ENCODE data around the gene GSTT2B. TPM values are rescaled to one million over a fixed set of nuclear protein-coding genes. Genes with fewer than 3 reads are reported as not detected.

Gene GSTT2B
- total and polyA plus RNA-seq, 2 of the 8 experiments (the other 6 are each of a cell fraction or from before 2014, with no cell fraction given), result 6.3 to 13.3 TPM

GRCh38 chr22:24008022-24008283 is 47.0 kb upstream of the GSTT2B start:
- H2BK20ac ChIP-seq (ENCODE audit: low read length), result peak overlapping the region; percentile 73; the same call in 1 of the 2 replicates

More at GRCh38 chr22:24008022-24008283, 47.0 kb upstream of the GSTT2B start:
- Histone ChIP-seq H4K8ac (ENCODE audit: extremely low read depth, insufficient read depth, low read length) (no peak overlapping the region), H3K14ac (ENCODE audit: insufficient read length) (no peak overlapping the region), H3K36me3 (ENCODE audit: control insufficient read depth in 2 of 4, insufficient read depth in 4 of 4, low read length in 3 of 4) (no peaks in the 10 kb centered on the region), H3K9ac (replicated peaks in 1 of 4; ENCODE audit: extremely low read depth in 1 of 4, low read depth in 3 of 4, low read length in 3 of 4) (no peak overlapping the region), H2BK12ac (ENCODE audit: low read depth, low read length) (no peak overlapping the region), H4K20me1 (replicated peaks in 1 of 2; ENCODE audit: control insufficient read depth in 1 of 2, insufficient read depth in 2 of 2, low read length in 2 of 2) (no peaks in the 10 kb centered on the region), H3K4ac (replicated peaks; ENCODE audit: insufficient read length, low read depth, low read length) (no peak overlapping the region), H2BK5ac (ENCODE audit: low read depth, low read length) (peak overlapping the region; percentile 8; the same call in 1 of the 2 replicates), H3K23me2 (ENCODE audit: low read depth, low read length) (peaks cover 6% of the 10 kb centered on the region; the same call in 1 of the 2 replicates), H3K23ac (ENCODE audit: insufficient read length) (no peak overlapping the region), H2AK5ac (ENCODE audit: low read depth, low read length) (no peak overlapping the region), H3K18ac (ENCODE audit: extremely low read depth, low read length) (0 out of 2 replicates have a peak overlapping the region, but pooled peaks have one; percentile 13), H3K27ac (ENCODE audit: low read depth, low read length) (no peak overlapping the region), H2BK120ac (replicated peaks; ENCODE audit: low read depth, low read length) (no peak overlapping the region), H3K4me3 (ENCODE audit: extremely low read depth in 1 of 4, insufficient read depth in 2 of 4, low read depth in 3 of 4, low read length in 4 of 4) (no peak overlapping the region), H3K79me1 (ENCODE audit: low read depth, low read length) (peaks cover 4% of the 10 kb centered on the region; the same call in 1 of the 2 replicates), H4K91ac (replicated peaks; ENCODE audit: insufficient read length, low read length) (no peak overlapping the region), H3K27me3 (replicated peaks in 1 of 4; ENCODE audit: control insufficient read depth in 3 of 4, extremely low read depth in 1 of 4, insufficient read depth in 3 of 4, low read length in 3 of 4) (no peaks in the 10 kb centered on the region; a peak in 2 of 7 replicates), H3K4me2 (ENCODE audit: insufficient read depth in 1 of 2, low read depth in 2 of 2, low read length in 2 of 2) (no peak overlapping the region), H3K79me2 (ENCODE audit: control insufficient read depth in 1 of 2, insufficient read depth in 2 of 2, low read length in 2 of 2) (peaks cover 0 to 12% of the 10 kb centered on the region in 2 experiments; a peak in 2 of 4 replicates), H2AFZ (ENCODE audit: low read length) (no peak overlapping the region), H3K9me3 (ENCODE audit: insufficient read depth in 2 of 2, low read depth in 1 of 2, low read length in 1 of 2) (no peaks in the 10 kb centered on the region), H2BK15ac (ENCODE audit: low read length) (no peak overlapping the region), H4K5ac (ENCODE audit: insufficient read length, low read depth, low read length) (no peak overlapping the region), H3K4me1 (replicated peaks in 1 of 4; ENCODE audit: control insufficient read depth in 3 of 4, insufficient read depth in 4 of 4, low read length in 3 of 4) (peaks cover 0 to 3% (median 2%) of the 10 kb centered on the region in 4 experiments; a peak in 4 of 7 replicates), H3K56ac (replicated peaks; ENCODE audit: insufficient read length, low read depth, low read length) (no peak overlapping the region)
- no peak for DNase-seq (ENCODE audit: low read depth in 1 of 2, low spot score in 2 of 2)
- 80% methylated on average over 1 of the region's 1 CpG; no CpG with 5 or more reads in 1 of the 2 experiments for WGBS, 2 experiments (ENCODE audit: extremely low coverage in 1 of 2, insufficient coverage in 1 of 2, insufficient read length in 1 of 2, insufficient replicate concordance in 2 of 2, low coverage in 1 of 2, low lambda C conversion rate in 2 of 2, missing lambda C conversion rate in 1 of 2)
- ChIA-PET CTCF (ENCODE audit: partially characterized antibody) (interaction anchor here (0.7 to 1.5 kb wide), 3 partner anchors 149 to 494 kb away, joined by 3 to 4 read pairs (median 3); no protein-coding TSS in a partner anchor), POLR2A (ENCODE audit: partially characterized antibody) (no interaction called here)
- TF ChIP-seq EP300 (IDR thresholded peaks at IDR 0.05; ENCODE audit: borderline replicate concordance in 1 of 2, low read depth in 2 of 2, low read length in 2 of 2) (no peak), TCF12 (IDR thresholded peaks at IDR 0.05; ENCODE audit: low read depth, low read length) (no peak), RNF2 (IDR thresholded peaks at IDR 0.05; ENCODE audit: borderline replicate concordance, low read depth, low read length, missing control alignments, poor library complexity, severe bottlenecking) (no peak), CHD1 (IDR thresholded peaks at IDR 0.05; ENCODE audit: low read depth, low read length) (no peak), HDAC6 (IDR thresholded peaks at IDR 0.05; ENCODE audit: low read depth, low read length) (no peak), NRF1 (IDR thresholded peaks at IDR 0.05; ENCODE audit: low read depth, low read length) (no peak), KDM5A (IDR thresholded peaks at IDR 0.05; ENCODE audit: low read length) (no peak)
- no peak for FAIRE-seq
